ENCODE results near the gene KIF26B.

KIF26B gene

GRCh38 chr1:245288796-245289195, 134.0 kb downstream of the KIF26B start:
- no peaks in the 10 kb centered on the region for H3K27me3 ChIP-seq (ENCODE audit: control insufficient read depth, insufficient read depth, low read length)
- no peak overlapping the region for H3K4me3 ChIP-seq (ENCODE audit: low read depth, low read length)
- H3K27ac ChIP-seq (ENCODE audit: low read depth, low read length): no peak overlapping the region
- peaks cover 8% of the 10 kb centered on the region for H3K4me1 ChIP-seq (ENCODE audit: control insufficient read depth, insufficient read depth, low read length)
- no peaks in the 10 kb centered on the region for H3K36me3 ChIP-seq (ENCODE audit: control insufficient read depth, insufficient read depth, low read length)
- H3K9ac ChIP-seq (ENCODE audit: low read length): no peak overlapping the region
- no peaks in the 10 kb centered on the region for H3K9me3 ChIP-seq (ENCODE audit: control insufficient read depth, insufficient read depth, low read depth, low read length)

DNA sequence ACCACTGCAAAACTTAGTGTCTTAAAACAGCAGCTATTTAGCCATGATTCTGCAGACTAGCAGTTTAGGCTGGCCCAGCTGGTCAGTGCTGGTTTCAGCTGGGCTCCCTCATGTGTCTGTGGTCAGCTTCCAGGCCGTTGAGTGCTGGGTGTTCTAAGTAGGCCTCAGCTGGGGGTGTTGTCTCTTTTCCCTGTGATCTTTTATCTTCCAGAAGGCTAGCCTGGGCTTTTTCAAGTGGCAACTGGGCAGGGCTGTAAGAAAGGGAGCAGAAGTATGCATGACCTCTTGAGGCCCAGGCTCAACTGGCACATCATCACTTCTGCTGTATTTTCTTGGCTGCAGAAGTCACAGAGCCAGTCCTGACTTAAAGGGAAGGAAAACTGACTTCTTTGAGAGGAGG, 136.1 kb downstream of the KIF26B start:
- no peak overlapping the region for H3K4me3 ChIP-seq (ENCODE audit: low read depth, low read length)
- no peaks in the 10 kb centered on the region for H3K9me3 ChIP-seq (ENCODE audit: control insufficient read depth, insufficient read depth, low read depth, low read length)
- H3K4me1 ChIP-seq (ENCODE audit: control insufficient read depth, insufficient read depth, low read length): peaks cover 8% of the 10 kb centered on the region
- H3K27ac ChIP-seq (ENCODE audit: low read depth, low read length): no peak overlapping the region
- H3K36me3 ChIP-seq (ENCODE audit: control insufficient read depth, insufficient read depth, low read length): no peaks in the 10 kb centered on the region
- H3K9ac ChIP-seq (ENCODE audit: low read length): no peak overlapping the region
- H3K27me3 ChIP-seq (ENCODE audit: control insufficient read depth, insufficient read depth, low read length): no peaks in the 10 kb centered on the region

DNA sequence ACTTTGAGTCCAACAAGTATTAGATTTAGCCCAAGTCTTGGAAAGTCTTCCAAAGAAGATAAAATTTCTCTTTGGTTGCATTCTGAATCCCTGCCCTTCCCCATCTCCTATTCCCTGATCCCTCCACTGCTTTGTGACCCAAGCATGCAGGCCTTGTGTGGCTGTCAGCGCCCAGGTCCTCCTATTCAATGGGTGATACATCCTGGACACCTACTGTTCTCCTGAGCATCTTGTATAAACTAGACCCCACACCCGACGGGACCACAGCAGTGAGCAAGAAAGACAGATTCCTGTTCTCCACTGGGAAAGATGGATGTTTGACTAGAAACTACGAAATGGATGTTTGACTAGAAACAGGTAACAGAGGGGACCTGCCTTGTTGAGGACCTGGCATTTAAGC, 136.6 kb downstream of the KIF26B start:
- Histone ChIP-seq H3K27me3 (ENCODE audit: control insufficient read depth, insufficient read depth, low read length) (no peaks in the 10 kb centered on the region), H3K4me3 (ENCODE audit: low read depth, low read length) (no peak overlapping the region)

DNA sequence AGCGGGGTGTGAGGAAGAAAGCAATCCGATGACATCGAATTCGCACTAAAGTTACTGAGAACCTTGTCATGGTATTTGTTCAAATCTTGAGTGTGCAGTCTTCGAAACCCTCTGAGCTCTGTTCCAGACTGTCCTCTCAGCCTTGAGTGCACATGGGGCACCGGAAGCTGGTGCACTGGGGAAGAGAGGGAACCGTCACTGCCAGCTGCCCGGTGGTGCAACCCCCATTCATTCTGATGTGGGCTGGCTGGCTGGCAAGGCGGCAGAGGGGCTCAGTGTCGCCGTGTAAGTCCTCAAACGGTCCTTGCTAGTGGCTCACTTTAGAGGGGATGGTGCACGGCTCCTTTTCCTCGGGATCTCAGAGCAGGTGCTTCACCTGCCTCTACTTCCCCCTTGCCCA, 137.4 kb downstream of the KIF26B start:
- Histone ChIP-seq H3K4me3 (ENCODE audit: low read depth, low read length) (no peak overlapping the region), H3K27me3 (ENCODE audit: control insufficient read depth, insufficient read depth, low read length) (no peaks in the 10 kb centered on the region)

More for the DNA sequence above, 136.6 kb downstream of the KIF26B start:
- Histone ChIP-seq H3K9me3 (ENCODE audit: control insufficient read depth, insufficient read depth, low read depth, low read length) (no peaks in the 10 kb centered on the region), H3K36me3 (ENCODE audit: control insufficient read depth, insufficient read depth, low read length) (no peaks in the 10 kb centered on the region), H3K27ac (ENCODE audit: low read depth, low read length) (no peak overlapping the region), H3K4me1 (ENCODE audit: control insufficient read depth, insufficient read depth, low read length) (peaks cover 8% of the 10 kb centered on the region), H3K9ac (ENCODE audit: low read length) (no peak overlapping the region)

GRCh38 chr1:245292553-245292952, 137.8 kb downstream of the KIF26B start:
- H3K27me3 ChIP-seq (ENCODE audit: control insufficient read depth, insufficient read depth, low read length): no peaks in the 10 kb centered on the region
- H3K36me3 ChIP-seq (ENCODE audit: control insufficient read depth, insufficient read depth, low read length): no peaks in the 10 kb centered on the region
- H3K4me1 ChIP-seq (ENCODE audit: control insufficient read depth, insufficient read depth, low read length): peaks cover 8% of the 10 kb centered on the region
- H3K9me3 ChIP-seq (ENCODE audit: control insufficient read depth, insufficient read depth, low read depth, low read length): no peaks in the 10 kb centered on the region
- H3K27ac ChIP-seq (ENCODE audit: low read depth, low read length): no peak overlapping the region
- H3K4me3 ChIP-seq (ENCODE audit: low read depth, low read length): no peak overlapping the region
- no peak overlapping the region for H3K9ac ChIP-seq (ENCODE audit: low read length)

More for the DNA sequence above, 137.4 kb downstream of the KIF26B start:
- H3K27ac ChIP-seq (ENCODE audit: low read depth, low read length): no peak overlapping the region
- peaks cover 8% of the 10 kb centered on the region for H3K4me1 ChIP-seq (ENCODE audit: control insufficient read depth, insufficient read depth, low read length)
- H3K9me3 ChIP-seq (ENCODE audit: control insufficient read depth, insufficient read depth, low read depth, low read length): no peaks in the 10 kb centered on the region
- no peaks in the 10 kb centered on the region for H3K36me3 ChIP-seq (ENCODE audit: control insufficient read depth, insufficient read depth, low read length)
- H3K9ac ChIP-seq (ENCODE audit: low read length): no peak overlapping the region

DNA sequence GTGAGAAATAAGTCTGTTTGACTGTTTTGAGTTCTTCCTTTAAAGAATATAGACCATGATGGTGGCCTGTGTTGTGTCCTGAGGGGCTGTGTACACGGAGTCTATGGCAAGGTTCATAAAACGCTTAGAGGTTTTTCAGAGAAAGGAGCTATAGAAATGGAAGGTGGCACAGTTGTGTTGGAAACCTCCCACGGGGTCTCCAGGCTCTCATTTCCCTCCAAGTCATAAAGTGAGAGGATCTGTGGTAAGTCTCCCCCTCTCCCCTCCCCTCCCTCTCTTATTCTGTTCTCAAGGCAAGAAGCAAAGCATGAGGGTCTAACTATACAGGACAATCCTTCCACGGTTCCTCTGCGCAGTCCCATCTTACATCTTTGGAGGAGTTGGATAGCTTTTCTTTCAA, 139.2 kb downstream of the KIF26B start:
- Histone ChIP-seq H3K27me3 (ENCODE audit: control insufficient read depth, insufficient read depth, low read length) (no peaks in the 10 kb centered on the region), H3K9ac (ENCODE audit: low read length) (no peak overlapping the region), H3K4me1 (ENCODE audit: control insufficient read depth, insufficient read depth, low read length) (peaks cover 5% of the 10 kb centered on the region), H3K36me3 (ENCODE audit: control insufficient read depth, insufficient read depth, low read length) (no peaks in the 10 kb centered on the region), H3K4me3 (ENCODE audit: low read depth, low read length) (no peak overlapping the region), H3K27ac (ENCODE audit: low read depth, low read length) (no peak overlapping the region), H3K9me3 (ENCODE audit: control insufficient read depth, insufficient read depth, low read depth, low read length) (no peaks in the 10 kb centered on the region)

- Histone ChIP-seq H3K9me3 (ENCODE audit: control insufficient read depth, insufficient read depth, low read depth, low read length) (no peaks in the 10 kb centered on the region), H3K9ac (ENCODE audit: low read length) (no peak overlapping the region), H3K4me1 (ENCODE audit: control insufficient read depth, insufficient read depth, low read length) (no peaks in the 10 kb centered on the region), H3K4me3 (ENCODE audit: low read depth, low read length) (no peak overlapping the region), H3K27me3 (ENCODE audit: control insufficient read depth, insufficient read depth, low read length) (no peaks in the 10 kb centered on the region), H3K36me3 (ENCODE audit: control insufficient read depth, insufficient read depth, low read length) (no peaks in the 10 kb centered on the region), H3K27ac (ENCODE audit: low read depth, low read length) (no peak overlapping the region)
Observed at GRCh38 chr1:245298781-245299180, 144.0 kb downstream of the KIF26B start.

DNA sequence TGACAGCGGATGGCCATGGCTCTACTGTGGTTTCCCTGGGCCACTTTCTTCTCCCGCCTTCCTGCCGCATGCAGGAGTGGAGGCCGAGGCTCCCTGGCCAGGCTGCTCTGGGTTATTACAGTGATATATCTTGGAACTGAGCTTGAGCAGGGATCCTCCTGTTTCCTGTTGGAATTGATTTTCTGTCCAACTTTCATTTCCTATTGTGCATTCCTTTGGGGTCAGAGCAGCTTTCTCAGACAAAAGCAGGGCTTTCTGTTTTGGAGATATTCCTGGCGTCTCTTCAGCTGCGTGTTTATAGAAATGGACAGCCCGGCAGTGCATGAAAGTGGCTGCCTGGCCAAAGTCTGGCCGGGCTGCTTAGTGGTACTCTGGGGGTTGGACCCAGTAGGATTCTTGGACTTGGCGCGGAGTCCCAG, 146.4 kb downstream of the KIF26B start:
- Histone ChIP-seq H3K27me3 (ENCODE audit: control insufficient read depth, insufficient read depth, low read length) (no peaks in the 10 kb centered on the region), H3K4me3 (ENCODE audit: low read depth, low read length) (no peak overlapping the region), H3K9ac (ENCODE audit: low read length) (no peak overlapping the region), H3K27ac (ENCODE audit: low read depth, low read length) (no peak overlapping the region), H3K9me3 (ENCODE audit: control insufficient read depth, insufficient read depth, low read depth, low read length) (no peaks in the 10 kb centered on the region), H3K4me1 (ENCODE audit: control insufficient read depth, insufficient read depth, low read length) (no peaks in the 10 kb centered on the region), H3K36me3 (ENCODE audit: control insufficient read depth, insufficient read depth, low read length) (no peaks in the 10 kb centered on the region)

- Histone ChIP-seq H3K27me3 (ENCODE audit: control insufficient read depth, insufficient read depth, low read length) (no peaks in the 10 kb centered on the region), H3K36me3 (ENCODE audit: control insufficient read depth, insufficient read depth, low read length) (no peaks in the 10 kb centered on the region), H3K9me3 (ENCODE audit: control insufficient read depth, insufficient read depth, low read depth, low read length) (no peaks in the 10 kb centered on the region), H3K27ac (ENCODE audit: low read depth, low read length) (no peak overlapping the region), H3K4me1 (ENCODE audit: control insufficient read depth, insufficient read depth, low read length) (no peaks in the 10 kb centered on the region), H3K9ac (ENCODE audit: low read length) (no peak overlapping the region), H3K4me3 (ENCODE audit: low read depth, low read length) (no peak overlapping the region)
Observed at GRCh38 chr1:245301921-245302320, 147.1 kb downstream of the KIF26B start.

DNA sequence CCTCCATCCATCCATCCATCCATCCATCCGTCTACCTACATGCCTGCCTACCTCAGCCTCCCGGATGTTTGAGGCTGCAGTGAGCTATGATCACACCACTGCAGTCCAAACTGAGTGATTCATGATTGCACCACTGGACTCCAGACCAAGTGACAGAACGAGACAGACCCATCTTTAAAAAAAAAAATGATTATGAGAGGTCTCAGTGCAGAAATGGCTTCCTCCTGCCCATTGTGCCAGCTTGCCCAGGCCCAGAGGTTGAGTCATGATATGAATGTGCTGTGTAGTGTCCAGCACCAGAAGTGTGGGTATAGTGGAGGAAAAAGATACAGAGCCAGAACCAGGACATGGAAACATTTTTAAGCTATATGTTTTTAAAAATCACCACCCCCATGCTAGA, 149.9 kb downstream of the KIF26B start:
- H3K36me3 ChIP-seq (ENCODE audit: control insufficient read depth, insufficient read depth, low read length): no peaks in the 10 kb centered on the region
- H3K9ac ChIP-seq (ENCODE audit: low read length): no peak overlapping the region
- no peaks in the 10 kb centered on the region for H3K27me3 ChIP-seq (ENCODE audit: control insufficient read depth, insufficient read depth, low read length)
- peaks cover 4% of the 10 kb centered on the region; the same call in 1 of the 2 replicates for H3K9me3 ChIP-seq (ENCODE audit: control insufficient read depth, insufficient read depth, low read depth, low read length)
- no peaks in the 10 kb centered on the region for H3K4me1 ChIP-seq (ENCODE audit: control insufficient read depth, insufficient read depth, low read length)
- H3K4me3 ChIP-seq (ENCODE audit: low read depth, low read length): no peak overlapping the region
- no peak overlapping the region for H3K27ac ChIP-seq (ENCODE audit: low read depth, low read length)

- Histone ChIP-seq H3K4me1 (ENCODE audit: control insufficient read depth, insufficient read depth, low read length) (peaks cover 9% of the 10 kb centered on the region), H3K4me3 (ENCODE audit: low read depth, low read length) (no peak overlapping the region), H3K9ac (ENCODE audit: low read length) (no peak overlapping the region), H3K27ac (ENCODE audit: low read depth, low read length) (no peak overlapping the region), H3K27me3 (ENCODE audit: control insufficient read depth, insufficient read depth, low read length) (no peaks in the 10 kb centered on the region), H3K36me3 (ENCODE audit: control insufficient read depth, insufficient read depth, low read length) (no peaks in the 10 kb centered on the region), H3K9me3 (ENCODE audit: control insufficient read depth, insufficient read depth, low read depth, low read length) (peaks cover 4% of the 10 kb centered on the region; the same call in 1 of the 2 replicates)
Observed at GRCh38 chr1:245306020-245306419, 151.2 kb downstream of the KIF26B start.

Data from HUES6 (cell line).